Stimulated activated CD4-positive, alpha-beta T cell treated with anti-CD3 and anti-CD28 coated beads, Interleukin-2, amount 100 ng/mL, for 24 hours (primary cell): ENCODE data around the gene PXDN.

ENCODE experiments used
- DNase-seq, 2 donors: peaks; one replicate each; pipeline ENCODE4 v3.0.0-alpha.2; 2020

PXDN gene

GRCh38 chr2:1591978-1592907, 152.1 kb downstream of the PXDN start:
- no peak for DNase-seq

DNA sequence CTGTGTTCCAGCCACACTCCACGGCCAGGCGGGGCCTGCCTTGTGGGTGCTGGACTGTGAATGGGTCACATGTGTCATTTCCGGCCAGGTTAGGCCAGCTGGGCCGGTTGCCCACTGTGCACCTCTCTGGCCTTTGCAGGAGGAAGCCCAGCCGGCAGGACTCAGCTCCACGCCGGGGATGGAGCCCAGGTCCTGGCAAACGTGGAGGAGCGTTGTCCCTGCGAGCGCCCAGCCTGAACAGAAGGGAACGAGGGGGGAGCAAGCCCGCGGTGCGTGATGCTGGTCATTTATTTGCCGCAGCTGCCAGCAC, 152.9 kb downstream of the PXDN start:
- DNase-seq = no peak

- DNase-seq = no peak
These were observed 153.5 kb downstream of the PXDN start for GRCh38 chr2:1590596-1591460.

DNA sequence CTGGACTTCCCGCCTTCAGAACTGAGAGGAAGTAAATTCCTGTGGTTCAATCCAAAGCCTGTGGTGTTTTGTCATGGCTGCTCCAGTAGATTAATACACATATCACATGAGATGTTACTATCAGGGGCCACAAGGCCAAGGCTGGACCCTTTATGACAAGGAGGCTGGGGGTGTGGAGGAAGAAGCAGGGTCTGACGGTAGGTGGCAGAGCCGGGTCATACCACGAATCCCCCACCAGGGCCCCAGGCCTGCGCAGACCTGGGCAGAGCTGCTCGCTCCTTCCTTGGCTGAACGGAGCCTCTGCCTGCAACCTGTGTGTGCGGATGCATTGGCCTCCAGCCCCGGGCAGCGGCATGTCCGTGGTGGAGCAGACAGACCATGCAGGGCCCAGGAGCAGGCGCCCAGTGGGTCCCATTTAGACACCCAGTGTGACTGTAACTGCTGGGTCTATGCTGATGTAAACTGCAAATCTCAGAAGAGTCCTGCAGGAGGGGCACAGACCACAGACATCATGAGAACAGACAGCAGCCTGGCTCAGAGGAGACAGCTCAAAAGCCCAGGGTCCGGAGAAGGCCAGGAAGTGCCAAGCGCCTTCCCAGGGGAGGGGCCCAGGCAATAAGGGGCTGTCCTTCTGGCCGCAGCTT, 155.2 kb downstream of the PXDN start:
- no peak for DNase-seq

GRCh38 chr2:1588051-1588977, 156.0 kb downstream of the PXDN start:
- no peak for DNase-seq

DNA sequence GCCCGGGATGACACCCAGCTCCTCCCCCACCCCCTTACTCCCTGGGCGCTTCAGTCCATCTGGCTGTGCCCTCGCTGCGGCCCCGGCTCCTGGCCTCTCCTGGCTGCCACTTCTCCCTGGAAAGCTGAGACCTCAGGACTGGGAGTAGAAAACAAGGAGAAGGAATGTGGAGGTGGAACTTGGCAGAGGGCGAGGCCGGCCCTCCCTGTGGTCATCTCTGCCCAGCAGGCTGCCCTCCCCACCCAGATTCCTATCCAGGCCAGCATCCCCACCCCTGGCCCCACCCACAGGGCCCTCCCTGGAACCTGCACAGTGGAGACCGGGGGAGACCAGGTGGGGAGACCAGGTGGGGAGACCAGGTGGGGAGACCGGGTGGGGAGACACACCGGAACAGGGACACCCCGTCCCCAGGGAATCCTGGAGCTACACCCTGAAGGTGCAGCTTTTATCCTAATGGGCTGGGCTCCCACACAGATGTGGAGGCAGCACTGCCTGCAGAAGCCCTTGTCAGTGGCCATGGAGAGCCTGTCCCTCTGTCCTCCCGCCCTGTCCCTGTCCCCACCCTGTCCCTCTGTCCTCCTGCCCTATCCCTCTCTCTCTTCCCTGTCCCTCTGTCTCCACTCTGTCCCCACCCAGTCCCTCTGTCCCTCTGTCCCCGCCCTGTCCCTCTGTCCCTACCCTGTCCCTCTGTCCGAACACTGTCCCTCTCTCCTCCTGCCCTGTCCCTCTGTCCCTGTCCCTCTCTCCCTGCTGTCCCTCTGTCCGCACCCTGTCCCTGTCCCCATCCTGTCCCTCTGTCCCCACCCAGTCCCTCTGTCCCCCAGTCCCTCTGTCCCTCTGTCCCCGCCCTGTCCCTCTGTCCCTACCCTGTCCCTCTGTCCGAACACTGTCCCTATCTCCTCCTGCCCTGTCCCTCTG, 157.1 kb downstream of the PXDN start:
- no peak for DNase-seq

DNA sequence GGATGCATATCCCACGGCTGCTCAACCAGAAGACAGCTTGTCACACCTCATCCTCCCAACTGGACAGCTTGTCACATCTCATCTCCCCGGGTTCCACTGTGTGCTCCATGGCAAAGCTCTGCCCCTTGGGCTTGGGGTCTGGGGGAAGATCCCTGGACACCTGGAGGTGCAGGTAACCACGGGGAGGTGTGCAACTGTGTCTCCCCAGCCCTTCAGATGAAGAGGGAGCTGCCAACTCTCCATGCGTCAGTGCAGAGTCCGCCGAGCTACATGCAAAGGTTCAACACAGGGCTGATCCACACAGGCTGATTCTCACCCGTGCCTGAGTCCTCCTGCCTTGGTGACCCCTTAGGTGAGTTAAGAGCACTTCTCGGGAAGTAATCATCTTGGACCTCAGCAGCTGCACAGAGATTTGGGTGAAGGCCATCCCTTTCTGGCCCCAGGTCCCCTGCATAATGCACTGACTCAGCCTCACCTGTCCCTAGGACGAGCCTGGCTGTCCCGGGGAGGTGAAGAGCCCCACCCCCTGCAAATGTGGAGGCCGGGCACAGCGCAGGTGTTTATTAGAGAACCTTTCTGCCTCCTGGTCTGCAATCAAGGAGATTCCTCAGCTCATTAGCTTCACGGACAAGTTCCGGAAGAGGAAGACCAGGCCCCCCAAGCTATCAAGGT, 157.9 kb downstream of the PXDN start:
- DNase-seq = no peak

GRCh38 chr2:1585635-1586034, 158.7 kb downstream of the PXDN start:
- no peak for DNase-seq

DNA sequence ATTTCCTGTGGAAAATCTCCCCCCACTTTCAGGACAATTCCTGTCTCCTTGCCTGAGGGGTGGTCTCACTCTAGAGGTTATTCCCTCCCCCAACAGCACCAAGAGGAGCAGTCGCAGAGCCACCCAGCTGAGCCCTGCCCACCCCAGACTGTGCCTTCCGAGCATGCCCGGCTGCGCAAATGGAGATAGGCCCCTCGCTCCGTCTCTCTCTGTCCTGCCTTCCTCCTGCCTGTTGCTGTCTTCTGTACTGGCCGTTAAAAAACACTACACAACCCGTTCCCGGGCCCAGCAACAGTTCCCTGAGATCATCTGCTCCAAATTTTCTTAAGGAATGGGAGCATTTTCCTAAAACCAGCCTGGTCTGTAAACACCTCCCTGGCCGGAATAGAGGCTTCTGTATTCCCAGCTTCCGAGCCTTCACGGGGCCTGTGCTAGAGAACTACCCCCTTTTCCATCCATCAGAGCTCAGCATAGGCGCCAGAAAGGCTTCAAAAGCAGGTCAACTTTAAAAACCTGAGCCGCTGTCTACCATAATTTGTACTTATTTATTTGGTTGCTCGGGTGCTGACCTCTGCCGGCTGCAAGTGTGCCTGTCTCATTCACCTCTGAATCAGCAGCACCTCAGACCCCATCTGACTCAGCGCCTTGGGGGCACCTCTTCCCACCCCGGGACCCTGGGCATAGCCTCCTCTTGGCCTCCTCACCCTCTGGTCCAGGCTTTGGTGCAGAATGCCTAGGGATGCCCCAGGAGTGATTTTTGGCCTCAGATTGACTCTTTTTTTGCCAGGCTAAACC, 159.4 kb downstream of the PXDN start:
- no peak for DNase-seq

GRCh38 chr2:1584051-1584531, 160.2 kb downstream of the PXDN start:
- DNase-seq = no peak

GRCh38 chr2:1582891-1583341, 161.4 kb downstream of the PXDN start:
- no peak for DNase-seq

- no peak for DNase-seq
These were observed 162.2 kb downstream of the PXDN start for GRCh38 chr2:1581965-1582625.
